ENCODE data around the gene MAP2K5. TPM values are rescaled to one million over a fixed set of nuclear protein-coding genes. Genes with fewer than 3 reads are reported as not detected.

The MAP2K5 gene
- total RNA-seq, 2 experiments from 2014 or later: 22.2 to 27.9 TPM

DNA sequence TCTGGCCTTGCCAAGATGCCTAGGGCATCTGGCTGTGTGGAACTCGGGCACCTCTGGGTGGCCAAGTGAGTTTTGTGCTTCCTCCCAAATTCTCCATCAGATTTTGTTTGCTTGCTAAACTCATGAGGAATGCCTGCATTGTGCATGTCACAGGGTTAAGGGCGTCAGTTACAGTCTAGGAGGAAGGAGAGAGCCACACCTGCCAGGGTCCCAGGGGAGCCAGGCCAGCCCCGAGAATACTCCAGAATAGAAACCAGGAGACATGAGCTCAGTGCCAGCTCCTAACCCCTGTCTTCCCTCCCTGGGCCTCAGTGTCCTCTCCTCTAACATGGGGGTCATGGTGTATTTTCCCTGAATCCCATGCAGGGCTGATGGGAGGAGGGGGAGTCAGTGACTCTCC, 260.8 kb downstream of the MAP2K5 start:
- H3K4me3 ChIP-seq (ENCODE audit: low read length): no peak overlapping the region
- no peaks in the 10 kb centered on the region for H3K4me1 ChIP-seq (ENCODE audit: insufficient read depth, low read length)
- intact Hi-C loops (cut with DNase I, micrococcal nuclease): no loop called here
- ATAC-seq (ENCODE audit: poor library complexity) (no peak), DNase-seq (no peak)
- ChIA-PET POLR2A (no interaction called here), CTCF (no interaction called here)
- peaks cover 5% of the 10 kb centered on the region for H3K36me3 ChIP-seq (ENCODE audit: insufficient read depth, low read length)
- no peaks in the 10 kb centered on the region for H3K9me3 ChIP-seq (ENCODE audit: control insufficient read depth in 1 of 2, insufficient read depth in 1 of 2, low read length in 2 of 2)
- Mint-ChIP-seq H3K4me3 (no peak overlapping the region), H3K27ac (no peak overlapping the region), H3K36me3 (ENCODE audit: low read depth) (peaks cover 24% of the 10 kb centered on the region), H3K4me1 (ENCODE audit: low read depth) (no peaks in the 10 kb centered on the region), H3K9me3 (no peaks in the 10 kb centered on the region), H3K27me3 (no peaks in the 10 kb centered on the region)
- no peak overlapping the region for H3K27ac ChIP-seq (ENCODE audit: low read depth in 1 of 2, low read length in 2 of 2)
- H3K27me3 ChIP-seq (ENCODE audit: control insufficient read depth in 1 of 2, insufficient read depth in 2 of 2, low read length in 2 of 2): no peaks in the 10 kb centered on the region
- TF ChIP-seq, protein P1, sequence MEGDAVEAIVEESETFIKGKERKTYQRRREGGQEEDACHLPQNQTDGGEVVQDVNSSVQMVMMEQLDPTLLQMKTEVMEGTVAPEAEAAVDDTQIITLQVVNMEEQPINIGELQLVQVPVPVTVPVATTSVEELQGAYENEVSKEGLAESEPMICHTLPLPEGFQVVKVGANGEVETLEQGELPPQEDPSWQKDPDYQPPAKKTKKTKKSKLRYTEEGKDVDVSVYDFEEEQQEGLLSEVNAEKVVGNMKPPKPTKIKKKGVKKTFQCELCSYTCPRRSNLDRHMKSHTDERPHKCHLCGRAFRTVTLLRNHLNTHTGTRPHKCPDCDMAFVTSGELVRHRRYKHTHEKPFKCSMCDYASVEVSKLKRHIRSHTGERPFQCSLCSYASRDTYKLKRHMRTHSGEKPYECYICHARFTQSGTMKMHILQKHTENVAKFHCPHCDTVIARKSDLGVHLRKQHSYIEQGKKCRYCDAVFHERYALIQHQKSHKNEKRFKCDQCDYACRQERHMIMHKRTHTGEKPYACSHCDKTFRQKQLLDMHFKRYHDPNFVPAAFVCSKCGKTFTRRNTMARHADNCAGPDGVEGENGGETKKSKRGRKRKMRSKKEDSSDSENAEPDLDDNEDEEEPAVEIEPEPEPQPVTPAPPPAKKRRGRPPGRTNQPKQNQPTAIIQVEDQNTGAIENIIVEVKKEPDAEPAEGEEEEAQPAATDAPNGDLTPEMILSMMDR (IDR thresholded peaks at IDR 0.05): no peak

DNA sequence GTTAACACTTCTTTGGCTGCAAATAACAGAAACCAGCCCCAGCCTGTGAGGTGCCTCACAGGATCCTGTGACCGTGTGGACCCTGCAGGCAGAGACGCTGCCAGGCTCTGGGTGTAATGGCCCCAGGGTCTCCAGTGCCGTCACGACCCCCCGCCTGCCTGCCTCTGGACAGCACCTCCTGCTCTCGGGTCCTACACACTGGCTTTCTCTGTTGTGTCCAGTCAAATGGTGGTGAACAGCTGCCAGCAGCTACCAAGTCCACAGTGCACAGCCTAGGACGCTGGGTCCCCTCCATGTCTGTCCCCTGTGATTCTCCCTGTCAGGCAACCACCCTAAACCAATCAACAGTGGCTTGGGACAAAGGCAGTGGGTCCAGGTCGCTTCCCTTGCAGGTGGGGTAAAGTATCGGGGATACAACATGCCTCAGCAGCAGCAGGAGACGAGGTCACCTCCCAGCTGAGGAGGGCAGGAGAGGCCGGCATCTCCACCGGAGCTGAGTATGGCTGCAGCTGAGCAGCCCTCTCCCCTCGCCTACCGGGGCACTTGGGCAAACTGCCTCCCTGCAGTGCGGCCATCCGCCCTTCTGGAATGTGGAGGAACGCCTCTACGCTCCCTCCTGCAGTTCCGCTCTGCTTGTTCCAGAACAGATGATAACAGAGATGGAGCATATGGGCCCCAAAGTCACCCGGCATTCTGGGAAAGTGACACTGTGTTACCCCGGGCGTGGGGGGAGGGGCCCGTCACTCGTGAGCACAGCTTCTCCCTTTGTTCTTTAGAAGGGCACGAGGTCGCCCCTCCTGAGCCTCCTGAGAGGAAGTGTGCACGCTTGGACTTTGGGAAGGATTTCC, 261.7 kb downstream of the MAP2K5 start:
- no peaks in the 10 kb centered on the region for H3K4me1 ChIP-seq (ENCODE audit: insufficient read depth, low read length)
- ATAC-seq (ENCODE audit: poor library complexity) (no peak), DNase-seq (no peak)
- intact Hi-C loops (cut with DNase I, micrococcal nuclease): no loop called here
- no peak overlapping the region for H3K27ac ChIP-seq (ENCODE audit: low read depth in 1 of 2, low read length in 2 of 2)
- Mint-ChIP-seq H3K4me3 (no peak overlapping the region), H3K4me1 (ENCODE audit: low read depth) (no peaks in the 10 kb centered on the region), H3K36me3 (ENCODE audit: low read depth) (peaks cover 31% of the 10 kb centered on the region), H3K27me3 (no peaks in the 10 kb centered on the region), H3K9me3 (no peaks in the 10 kb centered on the region), H3K27ac (no peak overlapping the region)
- TF ChIP-seq, protein P1 (IDR thresholded peaks at IDR 0.05): no peak
- ChIA-PET CTCF (no interaction called here), POLR2A (no interaction called here)
- no peaks in the 10 kb centered on the region for H3K9me3 ChIP-seq (ENCODE audit: control insufficient read depth in 1 of 2, insufficient read depth in 1 of 2, low read length in 2 of 2)
- H3K4me3 ChIP-seq (ENCODE audit: low read length): no peak overlapping the region
- no peaks in the 10 kb centered on the region for H3K27me3 ChIP-seq (ENCODE audit: control insufficient read depth in 1 of 2, insufficient read depth in 2 of 2, low read length in 2 of 2)
- peaks cover 2% of the 10 kb centered on the region for H3K36me3 ChIP-seq (ENCODE audit: insufficient read depth, low read length)

DNA sequence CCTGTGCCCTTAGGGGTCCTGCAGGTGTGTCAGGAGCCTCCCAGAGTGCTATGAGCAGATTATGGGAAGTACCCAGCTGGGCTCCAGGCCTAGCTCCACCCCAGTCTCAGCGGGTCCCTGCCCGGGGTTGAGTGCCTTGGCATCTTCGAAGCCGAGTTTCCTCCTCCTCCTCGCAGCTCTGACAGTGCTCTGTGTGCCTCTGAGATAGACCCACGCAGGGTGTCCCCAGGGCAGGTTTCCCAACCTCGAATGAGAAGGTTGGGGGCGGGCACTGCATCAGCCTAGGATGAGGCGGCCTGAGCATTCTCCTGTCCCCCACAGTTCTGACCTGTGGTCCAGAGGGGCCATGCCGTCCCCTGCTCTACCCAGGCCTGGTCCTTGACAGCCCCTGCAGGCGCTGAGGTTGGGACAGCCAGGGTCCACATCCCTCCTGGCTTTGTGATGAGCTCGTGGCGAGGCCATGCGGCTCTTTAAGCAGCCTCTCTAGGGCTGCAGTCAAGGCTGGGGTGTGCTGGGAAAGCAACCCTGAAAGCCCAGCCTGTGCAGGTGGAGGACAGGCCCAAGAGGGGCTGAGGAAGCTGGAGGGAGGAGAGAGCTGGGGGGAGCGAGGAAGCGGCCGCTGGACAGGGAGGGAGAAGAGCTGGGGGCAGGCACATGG, 262.6 kb downstream of the MAP2K5 start:
- no peaks in the 10 kb centered on the region for H3K4me1 Mint-ChIP-seq (ENCODE audit: low read depth)
- no peak overlapping the region for H3K4me3 ChIP-seq (ENCODE audit: low read length)
- CTCF ChIA-PET: no interaction called here
- TF ChIP-seq, protein P1 (IDR thresholded peaks at IDR 0.05): no peak
- no peak overlapping the region for H3K4me3 Mint-ChIP-seq
- DNase-seq (no peak), ATAC-seq (ENCODE audit: poor library complexity) (no peak)
- peaks cover 2% of the 10 kb centered on the region for H3K36me3 ChIP-seq (ENCODE audit: insufficient read depth, low read length)
- intact Hi-C loops (cut with DNase I, micrococcal nuclease): no loop called here
- no peak overlapping the region for H3K27ac Mint-ChIP-seq
- no peaks in the 10 kb centered on the region for H3K9me3 Mint-ChIP-seq
- H3K9me3 ChIP-seq (ENCODE audit: control insufficient read depth in 1 of 2, insufficient read depth in 1 of 2, low read length in 2 of 2): no peaks in the 10 kb centered on the region
- no peak overlapping the region for H3K27ac ChIP-seq (ENCODE audit: low read depth in 1 of 2, low read length in 2 of 2)
- H3K27me3 Mint-ChIP-seq: no peaks in the 10 kb centered on the region
- no peaks in the 10 kb centered on the region for H3K27me3 ChIP-seq (ENCODE audit: control insufficient read depth in 1 of 2, insufficient read depth in 2 of 2, low read length in 2 of 2)
- POLR2A ChIA-PET: no interaction called here
- no peaks in the 10 kb centered on the region for H3K4me1 ChIP-seq (ENCODE audit: insufficient read depth, low read length)
- peaks cover 36% of the 10 kb centered on the region for H3K36me3 Mint-ChIP-seq (ENCODE audit: low read depth)

Data from CD4-positive, alpha-beta T cell (primary cell).